HepG2 (cell line): ENCODE results near the gene LAMA5. TPM values are rescaled to one million over a fixed set of nuclear protein-coding genes. Genes with fewer than 3 reads are reported as not detected.

Experiments
- ATAC-seq: fragments of 200-7000 bp; cut with Tn5 transposase; 3 replicates; pipeline ENCODE4 v1.9.1; 2020; ENCODE audit warnings: mild to moderate bottlenecking, moderate library complexity
- BruUV-seq: library from RNA; stranded (reverse); fragments of 400-500 nt; replicated peaks from 2 replicates; lab custom pipeline; 2021; lab: Mats Ljungman, UMichigan
- CTCF ChIA-PET: fragments of 300-600 bp; formaldehyde crosslinking; extraction: SDS; loops from one replicate; lab custom pipeline; 2021; ENCODE audit warnings: low total read pairs, inconsistent platforms, low intra/inter-chr PET ratio; lab: Yijun Ruan, JAX
- POLR2A ChIA-PET: fragments of 350-600 bp; sonication (Branson Sonifier 250); formaldehyde crosslinking; loops from one replicate; lab custom pipeline; 2020; ENCODE audit warnings: antibody characterized with exemption, inconsistent platforms; lab: Yijun Ruan, JAX
- DNase-seq: peaks from one replicate; pipeline ENCODE4 v3.0.0-alpha.2; 2015; ENCODE audit warnings: low spot score
- FAIRE-seq: peaks from 3 replicates; lab custom pipeline; 2011; peaks lifted over from hg19 to GRCh38; lab: Jason Lieb, UNC
- H2AFZ ChIP-seq: one replicate; pipeline ENCODE4 v1.6.1; 2011; ENCODE audit warnings: low read length, inconsistent platforms
- H3K27ac ChIP-seq: fragments of 300-600 bp; 3 replicates; pipeline ENCODE4 v1.8.0; 2011; ENCODE audit warnings: mixed run types, mild to moderate bottlenecking, mixed read lengths, low read length, inconsistent platforms; ENCODE audit not compliant: insufficient read depth; ENCODE audit errors: extremely low read length
- H3K27me3 ChIP-seq, 2 experiments: fragments of 200-600 bp in 1 of 2; 2 replicates in 1 of 2; 3 replicates in 1 of 2; pipeline versions ENCODE4 v1.6.0 to v1.8.0; 2011; ENCODE audit warnings: low read length in 2 of 2, mild to moderate bottlenecking in 2 of 2, moderate library complexity in 2 of 2, inconsistent platforms in 1 of 2; ENCODE audit not compliant: insufficient read depth in 2 of 2, control insufficient read depth in 1 of 2
- H3K36me3 ChIP-seq, 2 experiments: fragments of 200-600 bp in 1 of 2; replicated peaks in 1 of 2; 2 replicates in 1 of 2; 3 replicates in 1 of 2; pipeline versions ENCODE4 v1.5.1 to v1.8.0; 2011; ENCODE audit warnings: low read length in 2 of 2, inconsistent platforms in 1 of 2; ENCODE audit not compliant: insufficient read depth in 2 of 2, control insufficient read depth in 1 of 2
- H3K4me1 ChIP-seq: 2 replicates; pipeline ENCODE4 v1.5.1; 2012; ENCODE audit warnings: low read length, inconsistent platforms; ENCODE audit not compliant: insufficient read depth
- H3K4me2 ChIP-seq: 2 replicates; pipeline ENCODE4 v1.6.0; 2011; ENCODE audit warnings: low read depth, low read length, inconsistent platforms
- H3K4me3 ChIP-seq, 3 experiments: fragments of 200-600 bp in 1 of 3; sonication (generic), shearing (Covaris generic) in 1 of 3; replicated peaks in 1 of 3; 2 replicates each; pipeline ENCODE4 v1.5.1; 2011 to 2016; ENCODE audit warnings: low read length in 3 of 3, inconsistent platforms in 2 of 3, low read depth in 2 of 3, mild to moderate bottlenecking in 2 of 3, control low read depth in 1 of 3, mixed read lengths in 1 of 3; ENCODE audit not compliant: insufficient read depth in 1 of 3
- H3K79me2 ChIP-seq: one replicate; pipeline ENCODE4 v1.6.1; 2011; ENCODE audit warnings: low read length, inconsistent platforms; ENCODE audit not compliant: insufficient read depth
- H3K9ac ChIP-seq: 2 replicates; pipeline ENCODE4 v1.6.0; 2011; ENCODE audit warnings: mild to moderate bottlenecking, low read depth, low read length, inconsistent platforms; ENCODE audit not compliant: insufficient read depth
- H3K9me3 ChIP-seq: 2 replicates; pipeline ENCODE4 v1.5.1; 2012; ENCODE audit warnings: mild to moderate bottlenecking, low read length
- H4K20me1 ChIP-seq: 2 replicates; pipeline ENCODE4 v1.6.0; 2011; ENCODE audit warnings: inconsistent platforms, mild to moderate bottlenecking, low read length, moderate library complexity; ENCODE audit not compliant: insufficient read depth
- ATF3 ChIP-seq: sonication (generic); formaldehyde crosslinking; IDR thresholded peaks from 2 replicates; pipeline ENCODE4 v1.4.0; 2020; ENCODE audit warnings: missing genetic modification reagents
- CEBPZ ChIP-seq: IDR thresholded peaks from 2 replicates; pipeline ENCODE4 v1.6.1; 2012; ENCODE audit warnings: low read length, improper control_type of control experiment
- FOXM1 ChIP-seq: sonication (generic); formaldehyde crosslinking; IDR thresholded peaks from 2 replicates; pipeline ENCODE4 v1.5.0; 2020; ENCODE audit warnings: missing genetic modification reagents
- JUN ChIP-seq: sonication (generic); formaldehyde crosslinking; IDR thresholded peaks from 2 replicates; pipeline ENCODE4 v1.4.0; 2020; ENCODE audit warnings: mild to moderate bottlenecking, missing genetic modification reagents
- NCOA1 ChIP-seq: sonication (generic); formaldehyde crosslinking; IDR thresholded peaks from 2 replicates; pipeline ENCODE4 v1.9.0; 2021; ENCODE audit warnings: missing genetic modification reagents
- THAP7 ChIP-seq: sonication (generic); formaldehyde crosslinking; IDR thresholded peaks from 2 replicates; pipeline ENCODE4 v1.8.1; 2023; ENCODE audit warnings: mild to moderate bottlenecking, missing genetic modification reagents
- ZFY ChIP-seq: sonication (generic); formaldehyde crosslinking; IDR thresholded peaks from 2 replicates; pipeline ENCODE4 v1.4.0; 2020; ENCODE audit warnings: missing genetic modification reagents
- ZHX1 ChIP-seq: sonication (generic); formaldehyde crosslinking; IDR thresholded peaks from 2 replicates; pipeline ENCODE4 v1.8.1; 2022; ENCODE audit warnings: low read depth, mild to moderate bottlenecking, missing genetic modification reagents
- ZNF414 ChIP-seq: sonication (generic); formaldehyde crosslinking; IDR thresholded peaks from 2 replicates; pipeline ENCODE4 v1.5.0; 2020; ENCODE audit warnings: missing genetic modification reagents
- WGBS: methylation state at CpG from one replicate; pipeline ENCODE4 v1.1.6; 2017; ENCODE audit warnings: low lambda C conversion rate; 5-methylcytosine and 5-hydroxymethylcytosine counted together
- in situ Hi-C: cut with HindIII; loops from 2 replicates; pipeline ENCODE4 v1.10.0; 2017; ENCODE audit warnings: low pct_unique_long_range_greater_than_20kb; ENCODE audit not compliant: extremely low pct_ligation_motif_present
- intact Hi-C: fragments of 100-400 bp; cut with micrococcal nuclease; formaldehyde crosslinking; loops from one replicate; pipeline ENCODE4 v1.10.0; 2022; ENCODE audit not compliant: unreplicated experiment
- polyA plus RNA-seq, 8 experiments: library from polyadenylated mRNA; depleted of rRNA in 3 of 8; stranded (reverse) in 7 of 8; unstranded in 1 of 8; fragments of >200 nt; fragmentation: Illumina TruSeq in 4 of 8; extraction: Trizol in 4 of 8; gene quantifications; 2 replicates each; pipeline versions ENCODE4 v1.2.1 to v1.2.3, GENCODE V29; 2011 to 2016; ENCODE audit warnings: low read depth in 4 of 8, missing spikeins in 1 of 8, mixed read lengths in 1 of 8; ENCODE audit not compliant: insufficient read depth in 1 of 8
- total RNA-seq, 5 experiments: library from RNA; depleted of rRNA; stranded (reverse); fragments of >200 nt; fragmentation: Illumina TruSeq; extraction: Trizol; gene quantifications; 2 replicates each; pipeline ENCODE4 v1.2.3, GENCODE V29; 2016; ENCODE audit warnings: low read depth in 1 of 5

LAMA5 gene
- total and polyA plus RNA-seq, 2 of the 13 experiments (the other 11 are each of a cell fraction or from before 2014, with no cell fraction given) = 21.0 to 44.7 TPM

- FAIRE-seq = no peak
- peak; percentile 26 for ATAC-seq
These were observed 97.7 kb downstream of the LAMA5 start for GRCh38 chr20:62269378-62269777.

GRCh38 chr20:62268228-62268900 is 98.7 kb downstream of the LAMA5 start:
- ChIA-PET CTCF (no interaction called here), POLR2A (no interaction called here)
- H2AFZ ChIP-seq = no peak overlapping the region
- H3K9ac ChIP-seq = no peak overlapping the region
- H3K4me3 ChIP-seq = no peak overlapping the region
- in situ Hi-C loops = no loop called here
- H3K27ac ChIP-seq = no peak overlapping the region
- intact Hi-C loops = no loop called here
- H3K4me2 ChIP-seq = no peak overlapping the region
- FAIRE-seq (no peak), DNase-seq (no peak), ATAC-seq (no peak)
- peaks cover 14% of the 10 kb centered on the region; the same call in 1 of the 2 replicates for H4K20me1 ChIP-seq
- no peaks in the 10 kb centered on the region for H3K9me3 ChIP-seq
- no peaks in the 10 kb centered on the region for H3K79me2 ChIP-seq
- peaks cover 46 to 65% of the 10 kb centered on the region in 2 experiments for H3K36me3 ChIP-seq
- WGBS = 84% methylated on average over 7 of the region's 7 CpGs
- BruUV-seq = no TSS peak
- no peaks in the 10 kb centered on the region for H3K27me3 ChIP-seq
- H3K4me1 ChIP-seq = 0 out of 2 replicates have a peak, but pooled peaks cover 7% of the 10 kb centered on the region
- TF ChIP-seq ATF3 (no peak), FOXM1 (CRISPR knock-in tag) (no peak), ZHX1 (CRISPR knock-in tag) (no peak), CEBPZ (no peak), ZNF414 (CRISPR knock-in tag) (no peak), JUN (no peak), THAP7 (no peak)

More at GRCh38 chr20:62269378-62269777, 97.7 kb downstream of the LAMA5 start:
- no peak for TF ChIP-seq NCOA1
- 0 out of 2 replicates have a peak, but pooled peaks have one; percentile 23 for TF ChIP-seq ZFY
- Histone ChIP-seq H3K79me2 (no peaks in the 10 kb centered on the region), H3K36me3 (peaks cover 49 to 67% of the 10 kb centered on the region in 2 experiments), H2AFZ (no peak overlapping the region), H4K20me1 (peaks cover 14% of the 10 kb centered on the region; the same call in 1 of the 2 replicates), H3K4me3 (no peak overlapping the region), H3K27me3 (no peaks in the 10 kb centered on the region), H3K27ac (peak overlapping the region; percentile 21), H3K9ac (no peak overlapping the region), H3K9me3 (no peaks in the 10 kb centered on the region), H3K4me1 (0 out of 2 replicates have a peak, but pooled peaks cover 7% of the 10 kb centered on the region), H3K4me2 (no peak overlapping the region)
- 82% methylated on average over 14 of the region's 14 CpGs for WGBS
- ChIA-PET CTCF (no interaction called here), POLR2A (no interaction called here)
- in situ Hi-C loops = no loop called here
- no TSS peak for BruUV-seq
- intact Hi-C loops = no loop called here
- DNase-seq = no peak
